Parathyroid adenoma (tissue), 2 donors: ENCODE data around the gene ARHGAP26.

Source experiments
- H2AFZ ChIP-seq: fragments of 300-600 bp; sonication (generic); one replicate; pipeline ENCODE4 v1.7.0; 2017; ENCODE audit warnings: antibody characterized with exemption, mild to moderate bottlenecking
- H3K27ac ChIP-seq: fragments of 300-600 bp; sonication (generic); one replicate; pipeline ENCODE4 v1.7.0; 2017
- H3K27me3 ChIP-seq: fragments of 300-600 bp; sonication (generic); one replicate; pipeline ENCODE4 v1.7.0; 2017; ENCODE audit warnings: low read length; ENCODE audit not compliant: control insufficient read depth, insufficient read depth
- H3K36me3 ChIP-seq: fragments of 300-600 bp; sonication (generic); one replicate; pipeline ENCODE4 v1.7.0; 2017; ENCODE audit warnings: low read length; ENCODE audit not compliant: control insufficient read depth, insufficient read depth
- H3K4me1 ChIP-seq: fragments of 300-600 bp; sonication (generic); one replicate; pipeline ENCODE4 v1.7.0; 2017; ENCODE audit warnings: control low read depth
- H3K4me2 ChIP-seq: fragments of 300-600 bp; sonication (generic); one replicate; pipeline ENCODE4 v1.7.0; 2017; ENCODE audit warnings: low read length
- H3K4me3 ChIP-seq: fragments of 300-600 bp; sonication (generic); one replicate; pipeline ENCODE4 v1.7.0; 2017; ENCODE audit warnings: low read depth, low read length
- H3K79me2 ChIP-seq: fragments of 300-600 bp; sonication (generic); one replicate; pipeline ENCODE4 v1.7.0; 2017; ENCODE audit warnings: control low read depth
- H3K9ac ChIP-seq: fragments of 300-600 bp; sonication (generic); one replicate; pipeline ENCODE4 v1.7.0; 2017; ENCODE audit warnings: mild to moderate bottlenecking
- H3K9me3 ChIP-seq: fragments of 300-600 bp; sonication (generic); one replicate; pipeline ENCODE4 v1.7.0; 2017; ENCODE audit warnings: low read length; ENCODE audit not compliant: control insufficient read depth
- TF ChIP-seq, protein P1 (sequence below): fragments of 300-600 bp; sonication (generic); IDR thresholded peaks from one replicate; pipeline ENCODE4 v1.7.0; 2017; ENCODE audit warnings: antibody characterized with exemption, mild to moderate bottlenecking
- donor health status: primary hyperparathyroidism.

The ARHGAP26 gene

DNA sequence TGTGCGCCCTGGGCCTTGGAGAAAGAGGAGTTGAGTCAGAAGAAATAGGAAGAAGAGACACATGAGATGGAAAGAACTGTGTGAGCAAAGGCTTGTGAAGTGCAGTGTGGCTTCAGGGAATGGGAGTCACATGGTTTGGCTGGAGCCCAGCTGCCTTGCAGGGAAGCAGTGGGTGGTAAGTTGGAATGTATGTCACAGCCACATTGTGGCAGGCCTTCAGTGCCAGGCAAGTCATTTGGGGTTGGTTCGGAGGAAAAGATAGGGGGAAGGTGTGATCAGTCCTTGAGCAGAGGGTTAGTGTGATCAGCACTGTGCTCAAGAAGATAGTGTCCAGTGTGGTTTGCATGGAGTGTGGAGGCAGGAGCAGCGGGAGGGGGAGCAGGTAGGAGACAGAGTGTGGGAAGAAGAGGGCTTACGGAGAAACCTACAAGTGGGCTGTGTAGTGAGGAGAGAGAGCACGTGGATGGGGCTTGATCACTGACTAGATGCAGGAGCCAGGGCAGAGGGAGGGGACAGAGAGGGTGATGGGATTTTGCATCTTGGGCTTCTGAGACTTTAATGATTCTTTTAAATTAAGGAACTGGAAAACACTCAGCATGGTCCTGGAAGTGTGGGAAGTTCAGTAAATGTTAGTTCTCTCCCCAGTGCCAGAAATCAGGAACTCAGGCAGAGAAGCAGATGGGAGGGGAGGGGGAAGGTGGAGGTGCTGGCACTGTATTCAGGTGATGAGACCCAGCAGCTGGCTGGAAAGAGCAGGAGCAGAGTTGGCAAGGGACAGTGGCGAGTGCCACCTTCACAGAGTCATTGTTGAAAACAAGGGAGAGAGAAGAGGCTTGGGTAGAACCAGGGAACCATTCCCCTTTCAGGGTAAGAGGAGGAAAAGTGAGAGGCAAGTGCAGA is 46.6 kb downstream of the ARHGAP26 start:
- Histone ChIP-seq H3K4me2 (no peak overlapping the region), H3K27me3 (no peaks in the 10 kb centered on the region), H3K27ac (no peak overlapping the region), H2AFZ (no peak overlapping the region), H3K4me1 (peaks cover 3% of the 10 kb centered on the region), H3K4me3 (no peak overlapping the region), H3K79me2 (peaks cover 8% of the 10 kb centered on the region), H3K36me3 (no peaks in the 10 kb centered on the region), H3K9ac (no peak overlapping the region), H3K9me3 (no peaks in the 10 kb centered on the region)
- TF ChIP-seq, protein P1, sequence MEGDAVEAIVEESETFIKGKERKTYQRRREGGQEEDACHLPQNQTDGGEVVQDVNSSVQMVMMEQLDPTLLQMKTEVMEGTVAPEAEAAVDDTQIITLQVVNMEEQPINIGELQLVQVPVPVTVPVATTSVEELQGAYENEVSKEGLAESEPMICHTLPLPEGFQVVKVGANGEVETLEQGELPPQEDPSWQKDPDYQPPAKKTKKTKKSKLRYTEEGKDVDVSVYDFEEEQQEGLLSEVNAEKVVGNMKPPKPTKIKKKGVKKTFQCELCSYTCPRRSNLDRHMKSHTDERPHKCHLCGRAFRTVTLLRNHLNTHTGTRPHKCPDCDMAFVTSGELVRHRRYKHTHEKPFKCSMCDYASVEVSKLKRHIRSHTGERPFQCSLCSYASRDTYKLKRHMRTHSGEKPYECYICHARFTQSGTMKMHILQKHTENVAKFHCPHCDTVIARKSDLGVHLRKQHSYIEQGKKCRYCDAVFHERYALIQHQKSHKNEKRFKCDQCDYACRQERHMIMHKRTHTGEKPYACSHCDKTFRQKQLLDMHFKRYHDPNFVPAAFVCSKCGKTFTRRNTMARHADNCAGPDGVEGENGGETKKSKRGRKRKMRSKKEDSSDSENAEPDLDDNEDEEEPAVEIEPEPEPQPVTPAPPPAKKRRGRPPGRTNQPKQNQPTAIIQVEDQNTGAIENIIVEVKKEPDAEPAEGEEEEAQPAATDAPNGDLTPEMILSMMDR = no peak

DNA sequence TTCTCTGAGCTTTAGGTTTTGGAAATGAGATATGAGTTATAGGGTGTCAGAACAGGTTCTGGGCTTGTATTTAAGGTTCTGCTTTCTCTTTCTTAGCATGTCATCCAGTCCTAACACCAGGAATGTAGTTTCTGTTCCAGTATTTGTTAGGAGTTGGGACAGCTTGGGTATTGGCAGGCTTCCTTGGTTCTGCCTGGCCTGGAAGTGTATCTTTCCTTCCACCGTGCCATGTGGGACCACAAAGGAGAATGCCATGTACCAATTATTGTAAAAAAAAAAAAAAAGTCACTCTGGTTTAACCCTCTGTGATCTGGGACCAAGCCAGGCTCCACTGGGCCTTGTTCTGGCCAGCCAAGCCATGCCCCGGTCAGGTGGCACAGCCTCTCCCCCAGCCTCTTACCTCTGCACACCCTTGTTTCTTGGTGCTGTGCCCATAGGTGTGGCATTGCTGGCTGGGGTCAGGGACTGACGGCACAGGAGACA is 47.8 kb downstream of the ARHGAP26 start:
- Histone ChIP-seq H3K9ac (no peak overlapping the region), H3K4me3 (no peak overlapping the region), H3K27me3 (no peaks in the 10 kb centered on the region), H2AFZ (no peak overlapping the region), H3K27ac (no peak overlapping the region), H3K79me2 (peaks cover 8% of the 10 kb centered on the region), H3K36me3 (no peaks in the 10 kb centered on the region), H3K4me1 (peaks cover 3% of the 10 kb centered on the region), H3K4me2 (no peak overlapping the region), H3K9me3 (no peaks in the 10 kb centered on the region)
- TF ChIP-seq, protein P1 = no peak

DNA sequence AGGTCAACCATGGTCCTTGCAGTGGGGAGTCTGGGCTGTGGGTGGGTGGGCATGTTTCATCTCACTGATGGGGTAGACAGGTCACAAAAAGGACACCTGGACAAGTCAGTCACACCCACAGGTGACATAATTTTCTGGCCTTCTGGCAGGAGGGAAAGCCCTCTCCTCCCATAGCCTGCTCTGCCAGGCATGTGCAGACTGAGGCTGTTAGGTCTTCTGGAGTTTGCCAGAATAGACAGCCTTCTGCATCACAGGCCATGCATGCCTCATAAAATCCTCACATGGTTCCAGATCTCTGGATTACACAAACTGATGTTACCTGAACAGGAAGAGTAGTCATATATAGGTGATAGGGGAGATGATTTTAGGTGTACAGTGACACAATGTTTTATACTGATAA is 49.1 kb downstream of the ARHGAP26 start:
- H3K4me3 ChIP-seq = no peak overlapping the region
- no peaks in the 10 kb centered on the region for H3K4me1 ChIP-seq
- no peaks in the 10 kb centered on the region for H3K36me3 ChIP-seq
- H3K27me3 ChIP-seq = no peaks in the 10 kb centered on the region
- H3K27ac ChIP-seq = no peak overlapping the region
- no peak overlapping the region for H3K4me2 ChIP-seq
- H3K9me3 ChIP-seq = no peaks in the 10 kb centered on the region
- H2AFZ ChIP-seq = no peak overlapping the region
- H3K79me2 ChIP-seq = peaks cover 5% of the 10 kb centered on the region
- TF ChIP-seq, protein P1 = no peak
- no peak overlapping the region for H3K9ac ChIP-seq

DNA sequence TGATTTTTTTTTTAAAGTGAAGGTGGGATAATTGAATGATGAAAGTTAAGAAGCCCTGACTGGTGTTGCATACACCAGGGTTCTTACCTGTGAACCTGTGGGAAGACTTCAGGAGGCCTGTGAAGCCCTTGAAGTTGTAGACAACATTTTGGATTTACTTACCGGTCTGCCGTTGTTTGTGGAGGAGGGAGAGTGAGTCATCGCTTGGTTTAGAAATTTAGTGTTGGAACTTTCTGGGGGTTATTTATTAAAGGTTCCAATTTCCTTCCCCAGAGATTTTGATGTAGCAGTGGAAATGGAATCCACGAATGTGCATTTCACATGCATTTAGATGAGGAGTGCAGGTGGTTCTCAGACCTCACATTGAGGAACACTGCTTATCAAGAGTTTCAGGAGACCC is 49.6 kb downstream of the ARHGAP26 start:
- Histone ChIP-seq H3K9ac (no peak overlapping the region), H3K36me3 (no peaks in the 10 kb centered on the region), H3K27ac (no peak overlapping the region), H3K4me1 (no peaks in the 10 kb centered on the region), H3K9me3 (no peaks in the 10 kb centered on the region), H3K79me2 (peaks cover 5% of the 10 kb centered on the region), H3K27me3 (no peaks in the 10 kb centered on the region), H3K4me2 (no peak overlapping the region), H3K4me3 (no peak overlapping the region), H2AFZ (no peak overlapping the region)
- TF ChIP-seq, protein P1 = no peak
